Measurements from ENCODE around the gene MAPRE2. TPM values are rescaled to one million over a fixed set of nuclear protein-coding genes. Genes with fewer than 3 reads are reported as not detected.

Gene MAPRE2
- total and polyA plus RNA-seq, 2 of the 13 experiments (the other 11 are each of a cell fraction or from before 2014, with no cell fraction given): 34.5 to 67.9 TPM

DNA sequence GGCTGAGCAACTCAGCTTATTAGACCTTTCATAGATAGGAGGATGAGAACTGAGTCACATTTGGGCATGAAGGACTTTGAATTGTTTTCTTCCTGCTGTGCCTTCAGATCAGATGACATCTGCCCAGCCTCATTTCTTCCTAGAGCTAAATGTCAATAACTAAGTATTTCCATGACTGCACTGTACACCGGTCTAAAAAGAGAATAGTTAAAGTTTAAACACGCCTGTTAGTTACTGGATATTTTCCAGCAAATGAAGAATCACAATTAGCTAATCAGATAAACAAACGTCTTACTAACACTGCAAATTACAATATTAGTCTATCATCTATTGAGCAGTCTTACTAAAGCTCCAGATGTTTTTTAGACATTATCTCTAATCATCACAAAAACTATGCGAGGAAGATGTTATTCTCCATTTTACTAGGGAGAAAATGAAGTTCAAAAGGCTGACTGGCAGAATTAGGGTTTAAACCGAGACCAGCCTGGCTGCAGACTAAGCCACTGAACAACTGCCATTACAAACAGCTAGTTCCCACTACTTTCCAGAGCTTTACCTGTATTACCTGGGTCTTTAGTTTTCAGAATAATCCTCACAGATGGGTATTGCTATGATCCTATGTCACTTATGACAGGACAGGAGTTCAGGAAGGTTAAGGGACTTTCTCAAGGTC lies 130.2 kb downstream of the MAPRE2 start (continued):
- no peak for TF ChIP-seq FOXA1 (IDR thresholded peaks at IDR 0.05)
- peak; percentile 80 for TF ChIP-seq FOXA1 (CRISPR knock-in tag; IDR thresholded peaks at IDR 0.05)
- no peak for TF ChIP-seq MXD4 (CRISPR knock-in tag; IDR thresholded peaks at IDR 0.05)
- TF ChIP-seq CEBPB (IDR thresholded peaks at IDR 0.05; ENCODE audit: borderline replicate concordance, low read depth, low read length): no peak
- no peak for TF ChIP-seq NFE2L1 (CRISPR knock-in tag; IDR thresholded peaks at IDR 0.05; ENCODE audit: borderline replicate concordance)
- no peak for TF ChIP-seq ZNF292 (CRISPR knock-in tag; IDR thresholded peaks at IDR 0.05; ENCODE audit: borderline replicate concordance, low read depth)
- TF ChIP-seq ZBTB38 (CRISPR knock-in tag; IDR thresholded peaks at IDR 0.05): no peak
- peak; percentile 81 for TF ChIP-seq SAP130 (CRISPR knock-in tag; IDR thresholded peaks at IDR 0.05; ENCODE audit: low read depth)
- TF ChIP-seq ARNT2 (CRISPR knock-in tag; IDR thresholded peaks at IDR 0.05; ENCODE audit: low read depth): no peak
- no peak for TF ChIP-seq KLF11 (CRISPR knock-in tag; IDR thresholded peaks at IDR 0.05)
- peak; percentile 72 for TF ChIP-seq KAT8 (CRISPR knock-in tag; IDR thresholded peaks at IDR 0.05)
- TF ChIP-seq CHD2 (IDR thresholded peaks at IDR 0.05; ENCODE audit: low read depth, low read length): no peak
- no peak for TF ChIP-seq KMT2B (CRISPR knock-in tag; IDR thresholded peaks at IDR 0.05)
- no peak for TF ChIP-seq NFYB (CRISPR knock-in tag; IDR thresholded peaks at IDR 0.05)
- TF ChIP-seq, protein P1, sequence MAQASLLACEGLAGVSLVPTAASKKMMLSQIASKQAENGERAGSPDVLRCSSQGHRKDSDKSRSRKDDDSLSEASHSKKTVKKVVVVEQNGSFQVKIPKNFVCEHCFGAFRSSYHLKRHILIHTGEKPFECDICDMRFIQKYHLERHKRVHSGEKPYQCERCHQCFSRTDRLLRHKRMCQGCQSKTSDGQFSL (CRISPR knock-in tag; IDR thresholded peaks at IDR 0.05): no peak
- TF ChIP-seq POGZ (CRISPR knock-in tag; IDR thresholded peaks at IDR 0.05): peak; percentile 26; the same call in 1 of the 2 replicates
- no peak for TF ChIP-seq ZNF564 (CRISPR knock-in tag; IDR thresholded peaks at IDR 0.05)
- no peak for TF ChIP-seq ZNF724P (CRISPR knock-in tag; IDR thresholded peaks at IDR 0.05; ENCODE audit: borderline replicate concordance)
- TF ChIP-seq ZNF646 (CRISPR knock-in tag; IDR thresholded peaks at IDR 0.05): no peak
- TF ChIP-seq ASH2L (IDR thresholded peaks at IDR 0.05; ENCODE audit: insufficient read length, low read depth, low read length): peak; percentile 34
- no peak for TF ChIP-seq IKZF5 (CRISPR knock-in tag; IDR thresholded peaks at IDR 0.05)
- no peak for TF ChIP-seq RARG (CRISPR knock-in tag; IDR thresholded peaks at IDR 0.05; ENCODE audit: low read depth)
- no peak for TF ChIP-seq RFXAP (CRISPR knock-in tag; IDR thresholded peaks at IDR 0.05; ENCODE audit: borderline replicate concordance)

All from HepG2 (cell line).